Gastroesophageal sphincter (tissue), 4 donors: ENCODE measurements around the gene QKI. TPM values are rescaled to one million over a fixed set of nuclear protein-coding genes. Genes with fewer than 3 reads are reported as not detected.
"Not testable (repeated sequence)": the region's sequence is repeated elsewhere in the genome, so short reads cannot be mapped to it uniquely, and the experiment has no call there.

ENCODE experiments used
- ATAC-seq: fragments of 150-250 bp; one replicate; pipeline ENCODE4 v1.9.1; 2016; ENCODE audit warnings: mild to moderate bottlenecking, moderate library complexity
- H3K27ac ChIP-seq, 4 donors: fragments of 200-600 bp; sonication (generic) in 3 of 4; 1 replicate in 3 of 4; 2 replicates in 1 of 4; pipeline ENCODE4 v1.5.1; 2016 to 2019
- H3K27me3 ChIP-seq: fragments of 200-600 bp; sonication (generic); one replicate; pipeline ENCODE4 v1.5.1; 2019
- H3K36me3 ChIP-seq, 2 donors: fragments of 200-600 bp; sonication (generic); one replicate each; pipeline ENCODE4 v1.5.1; 2019; ENCODE audit warnings: control low read depth in 1 of 2
- H3K4me1 ChIP-seq, 3 donors: fragments of 200-600 bp; sonication (generic); 1 replicate in 2 of 3; 2 replicates in 1 of 3; pipeline ENCODE4 v1.5.1; 2016 to 2019; ENCODE audit warnings: control low read depth in 2 of 3
- H3K4me3 ChIP-seq, 2 donors: fragments of 200-600 bp; sonication (generic); one replicate each; pipeline ENCODE4 v1.5.1; 2019; ENCODE audit warnings: mild to moderate bottlenecking in 1 of 2, moderate library complexity in 1 of 2
- H3K9me3 ChIP-seq, 3 donors: fragments of 200-600 bp; sonication (generic); one replicate each; pipeline ENCODE4 v1.5.1; 2017 to 2019; ENCODE audit warnings: control low read depth in 2 of 3
- EP300 ChIP-seq: sonication (generic); formaldehyde crosslinking; IDR thresholded peaks from one replicate; pipeline ENCODE4 v1.6.1; 2017; ENCODE audit warnings: antibody characterized with exemption, mild to moderate bottlenecking
- POLR2A ChIP-seq, 2 donors: fragments of 450-650 bp; IDR thresholded peaks; one replicate each; pipeline ENCODE4 v1.6.1; 2017; ENCODE audit warnings: antibody characterized with exemption in 2 of 2, mild to moderate bottlenecking in 2 of 2, moderate library complexity in 1 of 2
- POLR2AphosphoS5 ChIP-seq: sonication (generic); formaldehyde crosslinking; IDR thresholded peaks from one replicate; pipeline ENCODE4 v1.6.1; 2017; ENCODE audit warnings: antibody characterized with exemption
- WGBS, 2 donors: methylation state at CpG; one replicate each; pipeline ENCODE4 v1.1.5; 2018; ENCODE audit warnings: low coverage in 1 of 2; 5-methylcytosine and 5-hydroxymethylcytosine counted together
- total RNA-seq, 4 donors: library from RNA; depleted of rRNA; stranded (reverse); fragments of >200 nt; gene quantifications; one replicate each; pipeline ENCODE4 v1.1.0, GENCODE V29; 2016
- TF ChIP-seq, protein P1 (sequence below), 4 experiments: fragments of 200-600 bp in 2 of 4; fragments of 450-650 bp in 2 of 4; sonication (generic) in 1 of 4; IDR thresholded peaks; one replicate each; pipeline ENCODE4 v1.5.1; 2017 to 2019; ENCODE audit warnings: antibody characterized with exemption in 4 of 4, mild to moderate bottlenecking in 2 of 4, moderate library complexity in 2 of 4

The QKI gene
- total RNA-seq, 4 donors from 2014 or later: 170 to 249 (median 227) TPM

DNA sequence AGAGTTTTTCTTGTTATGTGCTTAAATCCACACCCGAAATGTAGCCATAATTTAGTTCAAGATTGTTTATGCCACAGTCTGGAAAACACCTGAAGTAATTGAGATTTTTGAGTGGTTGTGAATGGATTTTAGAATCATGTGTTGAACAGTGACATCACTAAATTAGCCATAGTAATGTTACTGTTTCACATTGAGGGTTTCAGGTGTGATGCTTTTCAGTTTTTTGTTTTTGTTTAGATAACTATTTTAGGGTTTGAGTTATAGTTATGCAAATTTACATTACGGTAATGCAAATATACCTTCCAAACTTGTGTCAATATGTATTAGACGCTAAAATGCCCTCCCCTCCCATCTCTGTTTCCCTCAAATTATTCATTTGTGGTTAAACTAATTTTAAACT lies 22.9 kb downstream of the QKI start:
- no peak for ATAC-seq
- H3K9me3 ChIP-seq: no peaks in the 10 kb centered on the region
- H3K27ac ChIP-seq: no peak overlapping the region
- WGBS, 2 donors: 57 to 82% methylated on average over 3 of the region's 3 CpGs
- TF ChIP-seq POLR2A (IDR thresholded peaks at IDR 0.05): no peak
- TF ChIP-seq, protein P1, sequence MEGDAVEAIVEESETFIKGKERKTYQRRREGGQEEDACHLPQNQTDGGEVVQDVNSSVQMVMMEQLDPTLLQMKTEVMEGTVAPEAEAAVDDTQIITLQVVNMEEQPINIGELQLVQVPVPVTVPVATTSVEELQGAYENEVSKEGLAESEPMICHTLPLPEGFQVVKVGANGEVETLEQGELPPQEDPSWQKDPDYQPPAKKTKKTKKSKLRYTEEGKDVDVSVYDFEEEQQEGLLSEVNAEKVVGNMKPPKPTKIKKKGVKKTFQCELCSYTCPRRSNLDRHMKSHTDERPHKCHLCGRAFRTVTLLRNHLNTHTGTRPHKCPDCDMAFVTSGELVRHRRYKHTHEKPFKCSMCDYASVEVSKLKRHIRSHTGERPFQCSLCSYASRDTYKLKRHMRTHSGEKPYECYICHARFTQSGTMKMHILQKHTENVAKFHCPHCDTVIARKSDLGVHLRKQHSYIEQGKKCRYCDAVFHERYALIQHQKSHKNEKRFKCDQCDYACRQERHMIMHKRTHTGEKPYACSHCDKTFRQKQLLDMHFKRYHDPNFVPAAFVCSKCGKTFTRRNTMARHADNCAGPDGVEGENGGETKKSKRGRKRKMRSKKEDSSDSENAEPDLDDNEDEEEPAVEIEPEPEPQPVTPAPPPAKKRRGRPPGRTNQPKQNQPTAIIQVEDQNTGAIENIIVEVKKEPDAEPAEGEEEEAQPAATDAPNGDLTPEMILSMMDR (IDR thresholded peaks at IDR 0.05): no peak
- no peak for TF ChIP-seq EP300
- TF ChIP-seq POLR2AphosphoS5: no peak
- H3K27me3 ChIP-seq: no peaks in the 10 kb centered on the region
- no peaks in the 10 kb centered on the region for H3K36me3 ChIP-seq
- H3K4me3 ChIP-seq: no peak overlapping the region
- peaks cover 9 to 93% (median 12%) of the 10 kb centered on the region in 3 donors for H3K4me1 ChIP-seq

DNA sequence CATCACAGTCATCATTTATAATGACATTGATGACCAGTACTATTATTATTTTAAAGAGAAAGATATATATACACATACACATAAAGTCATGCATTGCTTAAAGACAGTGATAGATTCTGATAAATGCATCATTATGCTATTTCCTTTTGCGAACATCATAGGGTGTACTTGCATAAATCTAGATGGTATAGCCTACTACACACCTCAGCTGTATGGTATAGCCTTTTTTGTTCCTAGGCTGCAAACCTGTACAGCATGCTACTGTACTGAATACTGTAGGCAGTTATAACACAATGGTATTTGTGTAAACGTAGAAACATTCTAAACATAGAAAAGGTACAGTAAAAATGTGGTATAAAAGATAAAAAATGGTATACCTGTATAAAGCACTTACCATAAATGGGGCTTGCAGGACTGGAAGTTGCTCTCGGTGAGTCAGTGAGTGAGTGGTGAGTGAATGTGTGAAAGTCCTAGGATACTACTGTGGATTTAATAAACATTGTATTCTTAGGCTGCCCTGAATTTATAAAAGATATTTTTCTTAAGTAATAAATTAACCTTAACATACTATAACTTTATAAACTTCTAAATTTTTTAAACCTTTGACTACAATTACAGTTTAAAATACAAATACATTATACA lies 23.9 kb downstream of the QKI start:
- Histone ChIP-seq H3K9me3 (no peaks in the 10 kb centered on the region), H3K27me3 (no peaks in the 10 kb centered on the region), H3K4me3 (no peak overlapping the region), H3K36me3 (no peaks in the 10 kb centered on the region), H3K4me1 (peaks cover 9 to 88% (median 12%) of the 10 kb centered on the region in 3 donors), H3K27ac (no peak overlapping the region)
- ATAC-seq: no peak
- 40 to 42% methylated on average over 3 of the region's 3 CpGs for whole genome bisulfite sequencing, 2 donors
- TF ChIP-seq POLR2AphosphoS5 (no peak), EP300 (no peak), POLR2A (IDR thresholded peaks at IDR 0.05) (no peak)
- TF ChIP-seq, protein P1 (IDR thresholded peaks at IDR 0.05): no peak

DNA sequence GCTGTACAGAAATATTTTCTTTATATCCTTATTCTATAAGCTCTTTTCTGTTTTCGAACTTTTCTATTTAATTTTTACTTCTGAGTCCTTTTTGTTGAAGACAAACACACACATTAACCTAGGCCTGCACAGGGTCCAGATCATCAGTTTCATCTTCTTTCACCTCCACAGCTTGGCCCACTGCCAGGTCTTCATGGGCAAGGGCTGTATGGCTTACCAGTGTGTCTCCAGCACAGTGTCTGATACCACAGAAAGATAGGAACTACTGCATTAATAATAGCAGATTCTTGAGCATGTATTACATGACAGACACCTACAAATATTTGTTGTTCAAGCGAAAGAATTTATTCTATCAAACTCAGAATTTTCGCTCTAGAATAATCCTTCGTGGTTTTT lies 24.4 kb downstream of the QKI start:
- no peak overlapping the region for H3K27ac ChIP-seq
- H3K36me3 ChIP-seq: no peaks in the 10 kb centered on the region
- no peaks in the 10 kb centered on the region for H3K27me3 ChIP-seq
- no peak for ATAC-seq
- peaks cover 9 to 88% (median 12%) of the 10 kb centered on the region in 3 donors for H3K4me1 ChIP-seq
- TF ChIP-seq POLR2A (IDR thresholded peaks at IDR 0.05) (no peak), EP300 (no peak), POLR2AphosphoS5 (no peak)
- TF ChIP-seq, protein P1 (IDR thresholded peaks at IDR 0.05): no peak
- H3K4me3 ChIP-seq: no peak overlapping the region
- WGBS, 2 donors: 89 to 90% methylated on average over 4 of the region's 4 CpGs
- no peaks in the 10 kb centered on the region for H3K9me3 ChIP-seq

DNA sequence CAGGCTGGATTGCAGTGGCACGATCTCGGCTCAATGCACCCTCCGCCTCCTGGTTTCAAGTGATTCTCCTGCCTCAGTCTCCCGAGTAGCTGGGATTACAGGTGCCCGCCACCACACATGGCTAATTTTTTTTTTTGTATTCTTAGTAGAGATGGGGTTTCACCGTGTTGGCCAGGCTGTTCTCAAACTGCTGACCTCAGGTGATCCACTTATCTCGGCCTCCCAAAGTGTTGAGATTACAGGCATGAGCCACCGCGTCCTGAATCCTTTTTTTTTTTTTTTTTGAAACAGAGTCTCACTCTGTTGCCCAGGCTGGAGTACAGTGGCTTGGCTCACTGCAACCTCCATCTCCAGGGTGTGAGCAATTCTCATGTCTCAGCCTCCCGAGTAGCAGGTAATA lies 24.9 kb downstream of the QKI start:
- H3K4me3 ChIP-seq, H3K27ac ChIP-seq, H3K36me3 ChIP-seq, H3K9me3 ChIP-seq, H3K27me3 ChIP-seq, ATAC-seq: not testable (repeated sequence)
- WGBS, 2 donors: 93% methylated on average over 8 of the region's 10 CpGs; no CpG with 5 or more reads in 1 of the 2 donors
- peaks cover 9 to 87% (median 14%) of the 10 kb centered on the region in 3 donors for H3K4me1 ChIP-seq

DNA sequence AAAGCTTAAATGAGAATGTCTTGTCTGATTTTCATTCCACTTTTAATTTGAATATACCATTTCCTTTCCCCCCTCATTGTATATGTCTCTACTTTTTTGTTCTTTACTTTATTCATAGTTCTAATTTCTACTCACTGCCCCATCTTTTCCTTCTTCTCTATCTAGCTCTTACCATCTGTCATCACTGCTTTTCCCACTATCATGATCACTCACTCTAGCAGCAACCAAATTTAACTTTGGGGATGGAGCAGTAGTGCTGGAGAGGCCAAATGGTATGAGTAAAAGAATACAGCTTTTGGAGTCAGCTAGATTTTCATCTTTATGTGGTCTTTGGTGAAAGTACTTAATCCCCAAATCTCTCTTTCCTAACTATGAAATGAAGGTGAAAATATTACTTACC lies 25.5 kb downstream of the QKI start:
- Histone ChIP-seq H3K27ac (no peak overlapping the region), H3K36me3 (no peaks in the 10 kb centered on the region), H3K4me3 (no peak overlapping the region), H3K9me3 (no peaks in the 10 kb centered on the region), H3K4me1 (peaks cover 9 to 91% (median 14%) of the 10 kb centered on the region in 3 donors), H3K27me3 (no peaks in the 10 kb centered on the region)
- no peak for ATAC-seq
- TF ChIP-seq POLR2A (IDR thresholded peaks at IDR 0.05): no peak
- no peak for TF ChIP-seq EP300
- no peak for TF ChIP-seq POLR2AphosphoS5
- TF ChIP-seq, protein P1 (IDR thresholded peaks at IDR 0.05): no peak
